HL-60 (cell line): ENCODE data around the gene TFB2M.

Source experiments
- CTCF ChIP-seq: IDR thresholded peaks from one replicate; pipeline ENCODE4 v1.5.1; 2011; ENCODE audit warnings: low read length, control low read depth, inconsistent platforms; ENCODE audit not compliant: insufficient read depth
- GABPA ChIP-seq: IDR thresholded peaks from 2 replicates; pipeline ENCODE4 v1.6.1; 2012; ENCODE audit warnings: low read depth
- POLR2AphosphoS5 ChIP-seq: IDR thresholded peaks from 2 replicates; pipeline ENCODE4 v1.6.1; 2012; ENCODE audit warnings: low read depth
- REST ChIP-seq: IDR thresholded peaks from 2 replicates; pipeline ENCODE4 v1.6.1; 2012; ENCODE audit warnings: low read depth; ENCODE audit not compliant: insufficient replicate concordance

GRCh38 chr1:246534114-246534513 lies 31.9 kb downstream of the TFB2M start:
- TF ChIP-seq CTCF (no peak), POLR2AphosphoS5 (no peak), GABPA (no peak), REST (no peak)
